SK-N-SH treated with all-trans-retinoic acid at 6 μM for 48 hours (cell line): ENCODE measurements around the gene ACAD10.

Source experiments
- ARNTL ChIP-seq: fragments of 450-650 bp; formaldehyde crosslinking; IDR thresholded peaks from 2 replicates; pipeline ENCODE4 v1.5.0; 2020; ENCODE audit warnings: low read depth, mild to moderate bottlenecking, moderate library complexity, borderline replicate concordance
- ZNF70 ChIP-seq: fragments of 450-650 bp; formaldehyde crosslinking; IDR thresholded peaks from 2 replicates; pipeline ENCODE4 v1.5.0; 2020; ENCODE audit warnings: mild to moderate bottlenecking, moderate library complexity
- ZNF8 ChIP-seq: fragments of 450-650 bp; formaldehyde crosslinking; IDR thresholded peaks from 2 replicates; pipeline ENCODE4 v1.5.0; 2020; ENCODE audit warnings: mild to moderate bottlenecking, moderate library complexity

DNA sequence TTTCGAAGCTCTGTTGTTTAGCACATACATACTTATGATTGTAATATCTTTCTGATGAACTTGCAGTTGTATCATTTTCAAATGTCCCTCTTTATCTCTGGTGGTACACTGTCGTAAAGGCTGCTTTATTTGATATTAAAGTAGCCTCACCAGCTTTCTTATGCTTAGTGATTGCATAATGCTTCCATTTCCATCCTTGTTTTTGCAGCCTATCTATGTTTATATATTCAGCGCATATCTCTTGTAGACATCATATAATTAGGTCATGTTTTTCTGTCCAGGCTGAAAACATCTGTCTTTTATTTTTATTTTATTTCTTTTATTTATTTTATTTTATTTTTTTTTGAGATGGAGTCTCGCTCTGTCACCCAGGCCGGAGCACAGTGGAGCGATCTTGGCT is 34.6 kb downstream of the ACAD10 start:
- no peak for TF ChIP-seq ZNF8 (CRISPR knock-in tag)
- no peak for TF ChIP-seq ZNF70 (CRISPR knock-in tag)
- no peak for TF ChIP-seq ARNTL (CRISPR knock-in tag)
